NCI-H146 (cell line): ENCODE results near the gene GIMAP2.

Experiments
- DNase-seq: peaks from one replicate; lab custom pipeline; 2025; lab: John Stamatoyannopoulos, UW

GIMAP2 gene

GRCh38 chr7:150733482-150734095, 48.1 kb downstream of the GIMAP2 start:
- no peak for DNase-seq

- no peak for DNase-seq
Measured at GRCh38 chr7:150734254-150734653, 48.7 kb downstream of the GIMAP2 start.

- DNase-seq, result no peak
Measured at GRCh38 chr7:150735596-150736358, 50.3 kb downstream of the GIMAP2 start.

- no peak for DNase-seq
Measured at GRCh38 chr7:150736864-150737263, 51.4 kb downstream of the GIMAP2 start.

GRCh38 chr7:150737265-150738055, 52.0 kb downstream of the GIMAP2 start, which contains the start of gene GIMAP5:
Gene GIMAP5, plus strand, starts transcription at chr7:150737418. Its CDS starts 3,467 bp downstream, at chr7:150740885.
- DNase-seq, result no peak

- DNase-seq, result no peak
Measured at GRCh38 chr7:150738092-150738491, 52.6 kb downstream of the GIMAP2 start.

GRCh38 chr7:150738591-150739001, 53.1 kb downstream of the GIMAP2 start:
- no peak for DNase-seq

GRCh38 chr7:150739033-150739432, 53.5 kb downstream of the GIMAP2 start:
- no peak for DNase-seq

- DNase-seq, result no peak
Measured at GRCh38 chr7:150740053-150740452, 54.5 kb downstream of the GIMAP2 start.

- DNase-seq, result no peak
Measured at GRCh38 chr7:150742286-150742968, 56.9 kb downstream of the GIMAP2 start.
